GM18867 (cell line): Measurements from ENCODE around the gene MYRIP.

ENCODE experiments used
- ATAC-seq: cut with Tn5 transposase; IDR thresholded peaks from one replicate; pipeline ENCODE4 v1.9.1; 2021; ENCODE audit warnings: mild to moderate bottlenecking, moderate library complexity; ENCODE audit not compliant: unreplicated experiment

Gene MYRIP

DNA sequence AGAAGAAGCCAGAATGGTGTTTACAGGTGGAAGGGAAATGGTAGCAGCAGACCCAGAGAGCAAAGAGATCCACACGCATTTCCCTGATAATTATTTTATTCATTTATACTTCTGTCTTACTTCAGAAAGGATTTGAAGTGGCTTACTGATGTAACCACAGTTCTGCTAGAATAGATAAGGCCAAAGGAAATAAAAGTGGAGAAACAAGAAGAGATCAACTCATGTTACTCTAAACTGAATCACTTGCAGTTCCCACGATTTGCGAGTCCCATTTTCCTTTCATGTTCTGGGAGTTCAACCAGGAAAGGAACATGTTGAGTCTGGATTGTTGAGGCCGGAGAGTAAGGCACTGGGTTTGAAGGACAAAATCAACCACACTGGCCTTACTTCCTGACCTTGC lies 151.8 kb downstream of the MYRIP start:
- no peak for ATAC-seq

DNA sequence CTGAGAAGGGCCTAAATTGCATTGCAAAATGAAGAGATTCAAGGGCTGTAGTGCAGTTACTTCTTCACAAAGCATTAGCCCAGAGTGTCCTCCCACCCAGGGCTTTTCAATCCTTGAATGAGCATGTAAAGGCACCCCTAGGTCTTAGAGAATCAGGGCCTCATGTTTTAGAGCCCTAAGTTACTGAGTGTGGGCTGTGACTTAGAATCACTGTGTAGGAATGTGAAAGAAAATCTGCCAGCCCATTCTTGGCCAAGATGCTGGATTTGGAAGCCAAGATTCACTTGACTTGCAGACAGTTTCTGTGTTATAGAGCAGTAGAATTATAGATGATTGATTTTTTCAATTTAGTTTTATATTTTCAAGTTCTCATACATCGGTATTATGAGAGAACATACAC lies 153.2 kb downstream of the MYRIP start:
- ATAC-seq: no peak

DNA sequence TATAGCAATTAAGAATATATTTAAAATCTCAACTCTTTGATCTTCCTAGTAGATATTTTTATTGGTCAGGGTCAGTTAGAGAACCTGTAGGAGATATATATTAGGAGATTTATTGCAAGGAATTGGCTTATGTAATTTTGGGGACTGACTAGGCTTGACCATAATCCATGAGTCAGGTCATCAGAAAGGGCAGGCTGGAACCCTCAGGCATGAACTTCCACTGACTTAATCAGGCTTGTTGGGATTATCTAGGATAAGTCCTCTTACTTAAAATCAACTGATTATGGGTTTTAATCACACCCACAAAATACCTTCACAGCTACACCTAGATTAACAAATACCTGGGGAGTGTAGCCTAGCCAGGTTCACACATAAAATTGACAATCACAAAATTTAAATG lies 156.1 kb downstream of the MYRIP start:
- ATAC-seq: no peak

DNA sequence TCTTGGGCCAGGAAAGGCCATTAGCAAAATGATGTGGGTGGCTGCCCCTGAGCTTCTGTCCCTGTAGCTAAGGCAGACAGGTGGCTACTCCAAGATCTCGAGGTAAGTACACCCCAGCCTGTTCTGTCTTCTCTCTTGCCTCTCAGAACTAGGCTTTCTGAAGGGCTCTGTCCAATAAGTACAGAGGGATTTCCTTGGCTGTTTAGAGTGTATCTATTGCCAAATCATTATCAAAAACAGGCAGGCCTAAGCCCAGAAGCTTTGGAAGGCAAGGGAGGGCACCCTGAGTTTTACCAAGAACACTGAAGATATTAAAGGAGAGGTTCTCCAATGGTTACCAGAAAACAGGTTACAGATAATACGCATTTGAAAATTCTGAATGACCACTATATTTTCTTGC lies 156.6 kb downstream of the MYRIP start:
- no peak for ATAC-seq

DNA sequence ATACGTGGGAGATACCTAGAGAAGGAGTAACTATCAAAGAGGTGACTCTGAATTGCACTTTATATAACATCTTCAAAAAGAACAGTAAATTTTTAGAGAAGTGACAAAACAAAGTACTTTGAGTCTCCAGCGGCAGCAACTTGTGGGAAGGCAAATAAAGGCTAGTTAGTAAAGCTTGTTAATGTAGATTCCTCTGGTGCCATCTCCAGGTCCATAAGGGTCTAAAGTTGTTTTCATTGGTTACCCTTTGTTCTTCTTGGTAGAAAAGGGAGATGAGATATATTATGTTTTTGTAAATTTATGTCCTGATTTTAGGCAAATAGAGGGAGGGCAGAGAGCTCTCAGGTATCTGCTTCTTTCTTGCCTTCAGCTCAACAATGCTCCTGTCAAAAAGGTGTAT lies 161.6 kb downstream of the MYRIP start:
- ATAC-seq: no peak

DNA sequence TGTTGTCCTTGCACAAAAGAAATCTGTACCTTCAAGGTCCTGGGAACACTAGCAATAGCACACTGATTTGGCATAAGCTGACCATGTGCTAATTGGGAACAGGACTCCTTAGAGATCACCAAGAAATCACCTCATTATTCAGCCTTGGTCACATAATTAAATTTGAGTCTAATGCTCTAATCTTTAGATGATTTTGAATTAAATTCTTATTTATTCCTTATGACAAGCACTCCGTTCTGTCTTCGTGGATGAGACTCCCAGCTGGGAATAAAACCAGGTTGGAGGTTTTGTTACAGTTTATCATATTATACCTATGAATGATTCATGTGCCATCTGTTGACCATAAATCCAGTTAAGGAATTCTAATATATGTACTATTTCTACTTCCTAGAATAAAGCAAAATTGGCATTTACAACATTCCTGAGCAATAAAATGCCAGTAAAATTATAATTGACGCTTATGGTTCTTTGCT lies 162.2 kb downstream of the MYRIP start:
- ATAC-seq: no peak

DNA sequence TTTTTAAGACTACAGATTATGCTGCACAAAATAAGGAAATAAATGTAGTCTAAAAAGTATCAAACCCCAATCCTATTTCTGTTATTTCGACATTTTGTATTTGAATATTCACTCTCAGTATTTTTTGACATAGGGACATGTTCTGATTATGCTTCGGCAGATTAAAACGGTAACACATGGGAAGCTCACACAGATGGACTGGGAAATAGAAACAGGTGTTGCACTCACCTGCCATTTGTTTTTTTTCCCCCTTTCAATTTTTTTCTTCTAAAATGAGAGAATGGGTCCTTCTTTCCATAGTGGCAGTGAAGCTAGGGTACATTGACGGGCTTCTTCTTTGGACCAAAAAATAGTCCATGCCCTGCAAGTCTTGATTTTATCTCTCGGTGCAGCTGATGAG lies 163.1 kb downstream of the MYRIP start:
- no peak for ATAC-seq

DNA sequence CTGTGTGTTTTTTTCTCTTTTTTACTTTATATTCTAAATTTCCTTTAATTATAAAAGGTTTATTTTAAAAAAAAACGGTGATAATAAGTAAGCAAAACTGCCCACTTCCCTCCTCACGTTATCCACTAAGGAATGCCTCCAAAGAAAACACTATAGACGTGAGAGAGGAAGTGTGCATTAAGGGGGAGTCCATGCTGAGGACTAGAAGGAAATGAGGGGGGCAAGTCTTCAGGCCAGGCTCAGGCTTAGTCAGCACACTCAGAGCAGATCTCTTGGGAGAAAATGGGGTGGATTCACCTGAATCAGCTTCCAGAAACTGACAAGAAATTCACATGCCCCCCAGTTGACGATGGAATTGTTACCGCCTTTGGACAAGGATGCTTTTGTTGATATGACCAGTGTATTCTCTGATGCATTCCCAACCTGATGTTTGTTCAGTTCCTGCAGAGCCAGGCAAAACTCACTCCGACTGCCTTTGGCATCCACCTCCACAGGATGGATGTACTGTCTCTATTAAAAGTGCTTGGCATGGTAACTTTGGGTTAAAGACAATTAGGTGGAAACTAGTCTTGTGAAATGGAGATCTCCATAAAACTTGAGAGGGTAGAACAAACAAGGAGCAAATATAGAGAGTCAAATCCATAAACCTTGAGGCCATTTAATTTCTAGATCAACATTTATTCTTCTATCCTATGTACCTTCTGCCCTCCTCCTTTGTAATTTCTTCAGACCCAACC lies 167.8 kb downstream of the MYRIP start:
- no peak for ATAC-seq

DNA sequence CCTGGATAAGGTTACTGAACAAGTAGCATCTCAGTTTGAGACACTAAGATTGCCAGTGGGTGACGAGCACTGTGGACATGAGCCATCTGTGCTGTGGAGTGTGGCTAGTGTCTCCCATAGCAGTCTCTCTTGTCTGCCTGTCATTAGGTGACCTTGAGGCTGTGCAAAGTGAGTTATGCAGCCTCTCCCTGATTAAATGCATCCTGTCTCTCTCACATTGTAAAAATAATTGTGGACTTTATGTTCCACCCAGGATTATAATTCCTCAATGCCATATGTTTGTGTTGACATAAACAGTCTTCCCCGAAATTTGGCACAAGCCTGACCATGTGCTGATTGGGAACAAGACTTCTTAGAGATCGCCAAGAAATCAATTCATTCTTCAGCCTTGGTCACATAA lies 168.9 kb downstream of the MYRIP start:
- no peak for ATAC-seq

DNA sequence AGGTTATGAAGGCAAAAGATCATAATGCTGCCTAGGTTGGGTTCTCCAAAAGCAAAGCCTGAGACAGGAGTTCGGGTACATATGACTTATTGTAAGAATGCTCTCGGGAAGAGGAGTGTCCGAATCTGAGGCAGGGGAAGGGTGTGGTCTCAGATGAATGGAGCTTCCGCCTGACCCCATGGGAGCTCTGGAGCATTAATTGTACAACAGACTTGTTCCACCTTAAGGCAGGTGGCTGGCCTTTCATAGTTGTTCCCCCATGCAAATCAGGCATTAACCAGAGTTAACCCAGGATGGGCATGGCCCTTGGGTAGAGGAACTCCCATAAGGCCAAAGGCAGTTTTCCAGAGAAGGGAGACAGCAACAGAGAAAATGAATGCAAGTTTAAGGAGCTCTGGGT lies 170.6 kb downstream of the MYRIP start:
- ATAC-seq: no peak

DNA sequence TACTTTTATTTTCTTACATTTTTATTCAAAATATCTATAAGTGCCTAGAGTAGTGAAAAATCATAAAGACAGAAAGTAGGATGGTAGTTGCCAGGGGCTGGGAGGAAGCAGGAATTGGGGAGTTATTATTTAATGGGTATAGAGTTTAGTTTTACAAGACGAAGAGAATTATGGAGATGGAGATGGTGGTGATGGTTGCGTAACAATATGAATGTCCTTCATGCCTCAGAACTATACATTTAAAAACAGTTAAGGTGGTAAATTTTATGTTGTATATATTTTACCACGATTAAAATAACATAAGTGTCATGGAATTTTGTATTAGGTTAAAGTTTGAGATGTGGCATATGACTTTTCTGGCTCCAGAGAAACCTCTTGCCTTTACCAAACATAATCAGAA lies 171.4 kb downstream of the MYRIP start:
- ATAC-seq: no peak

DNA sequence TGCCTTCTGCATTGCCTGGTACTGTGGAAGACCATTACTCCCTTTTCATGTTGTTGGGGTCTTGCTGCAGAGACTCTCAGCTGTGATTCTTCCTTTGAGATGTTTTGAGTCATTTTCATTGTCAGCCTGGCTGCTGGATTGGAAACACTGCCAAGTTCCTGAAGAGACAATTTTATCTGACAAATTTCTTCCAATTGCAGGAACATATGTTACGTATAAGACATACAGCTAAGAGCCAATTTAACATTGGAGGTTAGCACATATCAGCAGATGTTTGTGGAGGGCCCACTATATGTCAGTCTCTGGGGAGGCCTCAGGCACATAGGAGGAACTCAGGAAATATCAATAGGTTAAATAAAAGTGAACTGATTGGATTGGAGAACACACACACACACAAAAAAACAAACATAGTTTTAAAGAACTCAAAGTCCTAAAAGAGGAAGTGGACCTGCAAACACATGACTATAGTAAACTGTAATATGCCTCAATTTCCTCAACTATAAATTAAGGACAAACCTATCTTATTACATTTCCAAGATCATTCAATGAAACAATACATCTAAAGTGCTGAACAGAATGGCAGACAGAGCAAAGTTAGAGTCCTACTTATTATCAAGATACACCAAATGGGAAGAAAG lies 172.3 kb downstream of the MYRIP start:
- ATAC-seq: no peak

DNA sequence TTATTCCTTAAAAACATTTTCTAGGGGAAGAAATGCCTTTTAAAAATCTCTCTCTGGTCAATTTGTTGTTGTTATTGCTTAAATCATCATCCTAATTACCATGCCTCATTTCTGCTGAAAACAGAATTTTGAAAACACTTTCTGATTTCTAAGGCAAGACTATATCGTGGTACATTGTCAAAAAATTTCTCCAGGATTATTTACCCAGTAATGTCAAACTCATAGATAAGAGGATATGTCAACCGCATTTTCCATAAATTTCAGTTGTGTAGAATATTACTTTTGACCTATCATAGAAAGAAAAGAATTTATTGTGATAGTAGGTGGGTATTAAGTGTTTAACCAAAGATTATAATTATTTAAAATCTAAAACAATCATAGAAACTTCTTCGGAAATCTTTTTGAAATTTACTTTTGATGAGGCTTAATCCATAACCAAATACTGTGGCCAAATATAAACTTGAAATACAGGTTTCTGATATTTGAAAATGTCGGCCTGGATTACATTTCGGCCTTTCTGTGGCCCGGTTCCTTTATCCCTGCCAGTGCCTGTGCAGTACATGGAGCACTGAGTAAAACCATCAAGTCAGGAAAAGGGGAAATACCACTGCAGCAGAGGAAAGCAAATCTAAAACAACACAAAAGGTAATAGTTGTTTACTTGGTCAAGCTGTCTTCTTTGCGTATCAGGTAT lies 173.4 kb downstream of the MYRIP start:
- ATAC-seq: no peak

DNA sequence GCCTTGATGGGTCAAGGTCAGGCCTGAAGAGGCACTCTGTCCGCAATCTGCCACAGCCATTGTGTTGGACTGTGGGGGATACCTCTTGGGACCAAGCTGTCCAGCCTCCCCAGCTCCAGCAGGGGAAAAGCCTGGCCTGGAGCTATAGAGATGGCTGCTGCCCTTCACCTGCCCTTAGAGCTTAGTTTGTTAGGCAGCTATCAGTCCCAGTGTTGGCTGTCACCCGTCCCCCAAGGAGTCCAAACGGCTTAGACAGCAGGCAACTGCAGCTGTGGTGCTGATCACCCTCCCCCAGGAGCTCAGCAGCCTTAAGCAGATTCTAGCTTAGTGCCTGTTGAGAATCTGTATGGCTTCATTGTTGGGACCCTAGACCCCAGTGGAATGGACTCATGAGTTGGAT lies 180.3 kb downstream of the MYRIP start:
- no peak for ATAC-seq

DNA sequence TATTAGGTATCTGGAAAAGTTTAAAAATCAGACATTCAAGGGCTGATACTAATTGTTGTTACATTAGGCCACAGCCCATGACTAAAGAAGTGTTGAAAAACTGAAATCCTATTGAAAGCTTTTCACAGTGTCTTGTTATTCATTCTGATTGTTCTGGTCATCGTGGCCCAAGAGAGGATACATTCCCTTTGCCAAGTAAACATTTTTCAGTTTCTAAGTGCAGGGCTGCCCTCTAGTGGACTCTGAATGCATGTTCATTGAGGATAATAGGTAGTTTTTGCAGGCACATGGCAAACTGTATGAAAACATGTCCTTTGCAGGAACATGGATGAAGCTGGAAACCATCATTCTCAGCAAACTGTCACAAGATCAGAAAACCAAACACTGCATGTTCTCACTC lies 181.1 kb downstream of the MYRIP start:
- ATAC-seq: no peak

DNA sequence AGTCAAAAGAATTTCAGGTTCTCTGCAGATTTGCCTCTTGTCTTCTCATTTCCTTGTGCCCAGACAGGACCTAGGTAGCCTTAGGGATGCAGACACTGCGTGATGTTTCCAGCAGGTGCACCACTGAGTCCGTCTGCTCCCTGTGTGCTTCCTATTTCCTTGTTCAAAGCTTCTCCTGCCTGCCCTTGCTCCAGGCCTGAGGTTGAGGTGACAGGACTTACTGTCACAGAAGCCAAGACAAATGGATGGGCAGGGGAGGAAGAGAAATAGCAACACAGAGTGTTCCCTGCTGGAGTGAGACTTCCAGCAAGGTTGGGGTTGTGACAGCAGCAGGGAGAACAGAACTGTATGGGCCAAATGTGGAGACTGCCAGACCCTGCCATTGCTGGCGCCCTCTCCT lies 199.4 kb downstream of the MYRIP start:
- ATAC-seq: no peak

DNA sequence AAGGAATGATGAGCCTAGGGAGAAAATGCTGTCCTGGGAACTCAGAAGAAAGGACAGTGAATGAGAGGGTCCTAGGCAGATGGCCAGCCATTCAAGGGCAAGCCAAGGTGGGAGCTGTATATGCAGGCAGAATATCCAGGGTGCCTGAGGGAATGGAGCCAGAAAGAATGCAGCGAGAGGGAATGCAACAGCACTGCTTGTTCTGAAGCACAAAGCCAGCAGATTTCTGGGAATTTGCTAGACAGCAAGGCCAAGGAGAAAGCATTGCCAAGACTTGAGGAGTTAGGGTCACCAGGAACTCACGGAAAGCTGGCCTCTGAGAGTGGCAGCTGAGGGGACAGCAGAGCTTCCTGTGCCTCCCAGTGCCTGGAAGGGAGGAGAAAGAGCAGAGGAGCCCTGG lies 200.6 kb downstream of the MYRIP start:
- ATAC-seq: no peak

DNA sequence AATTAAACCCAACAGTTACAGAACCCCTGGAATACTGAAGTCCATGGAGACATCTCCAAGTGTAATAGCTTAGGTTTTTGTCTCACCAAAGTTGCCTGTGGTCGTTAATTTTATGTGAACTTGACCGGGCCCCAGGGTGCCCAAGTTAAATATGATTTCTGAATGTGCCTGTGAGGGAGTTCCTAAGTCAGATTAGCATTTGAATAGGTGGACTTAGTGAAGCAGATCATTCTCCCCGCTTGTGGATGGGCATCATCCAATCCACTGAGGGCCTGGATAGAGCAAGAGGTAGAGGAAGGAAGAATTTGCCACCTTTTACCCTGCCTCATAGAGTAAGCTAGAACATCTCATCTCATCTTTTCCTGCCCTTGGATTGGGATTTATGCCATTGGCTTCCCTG lies 203.0 kb downstream of the MYRIP start:
- no peak for ATAC-seq

DNA sequence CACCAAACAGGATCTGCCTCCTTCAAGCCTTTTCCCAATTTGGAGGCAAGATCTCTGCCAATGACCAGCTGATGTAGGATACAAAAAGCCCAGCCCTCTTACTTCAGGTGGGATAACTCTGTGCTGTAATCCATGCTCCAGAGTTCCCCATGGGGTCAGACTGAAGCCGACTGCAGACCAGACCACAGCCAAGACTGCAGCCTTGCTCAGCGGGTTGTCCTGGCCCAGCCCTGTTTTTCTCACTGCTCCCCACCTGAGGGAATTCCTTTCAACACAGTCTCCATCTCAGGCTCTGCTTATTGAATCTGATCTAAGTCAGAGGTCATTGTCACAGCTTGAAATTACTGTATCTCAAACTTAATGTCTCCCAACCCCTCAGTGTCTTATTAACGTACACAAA lies 207.0 kb downstream of the MYRIP start:
- no peak for ATAC-seq

DNA sequence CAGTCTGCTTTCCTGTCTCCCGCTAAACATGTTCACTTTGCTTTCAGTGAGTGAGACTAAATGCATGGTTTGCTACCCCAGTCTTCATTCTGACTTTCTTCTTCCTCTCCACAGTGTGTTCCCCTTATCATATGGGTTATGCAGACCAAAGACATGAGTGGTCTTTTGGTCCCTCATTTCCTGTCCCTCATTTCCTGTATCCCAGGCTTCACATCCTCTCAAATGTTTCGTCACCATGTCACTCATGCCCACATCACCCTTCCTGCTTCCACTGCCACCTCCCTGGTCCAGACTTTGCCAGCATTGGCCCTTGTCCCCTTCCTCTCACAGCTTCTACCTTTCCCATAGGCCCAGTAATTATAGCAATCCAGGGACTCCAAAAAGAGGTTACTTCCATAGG lies 209.0 kb downstream of the MYRIP start:
- no peak for ATAC-seq

DNA sequence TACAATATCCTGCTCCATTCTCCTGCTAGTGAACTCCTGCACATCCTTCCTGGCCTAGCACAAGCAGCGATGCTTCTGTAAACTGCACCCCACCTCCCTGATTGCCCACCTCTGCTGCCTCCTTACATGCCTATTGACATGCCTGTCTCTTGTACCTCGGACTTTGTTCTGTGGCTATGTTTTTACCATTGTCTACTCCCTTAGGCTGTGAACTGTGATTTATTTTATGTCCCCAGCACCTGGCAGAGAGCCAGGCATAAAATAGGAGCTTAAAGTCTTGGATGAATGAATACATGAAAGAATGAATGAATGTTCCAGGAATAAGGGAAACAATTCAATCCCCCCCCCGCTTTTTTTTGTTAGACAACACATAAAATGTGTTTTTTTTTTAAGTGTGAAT lies 210.0 kb downstream of the MYRIP start:
- ATAC-seq: no peak

DNA sequence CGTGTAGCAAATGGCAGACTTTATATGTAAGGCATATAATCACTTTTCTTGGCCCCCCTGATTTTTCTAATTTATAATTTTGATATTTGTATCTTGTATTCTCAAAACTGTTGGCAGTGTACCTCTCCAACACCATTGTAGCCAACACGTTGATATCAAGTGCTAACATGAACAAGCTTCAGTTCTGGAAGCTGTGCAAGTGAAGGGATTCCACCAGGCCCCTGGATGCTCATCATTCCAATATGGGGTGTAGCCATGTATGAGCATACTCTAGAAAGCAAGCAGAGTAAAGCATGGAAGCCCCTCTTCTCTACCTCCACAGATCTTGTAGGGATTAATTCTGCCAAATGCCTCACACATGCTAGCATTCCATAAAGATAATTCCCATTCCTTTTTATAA lies 211.3 kb downstream of the MYRIP start:
- no peak for ATAC-seq
